Lung (tissue), 12 donors: ENCODE measurements around the gene FGF1. TPM values are rescaled to one million over a fixed set of nuclear protein-coding genes. Genes with fewer than 3 reads are reported as not detected.
A peak's percentile ranks its signal among the peaks of the same experiment; 100 is the strongest.

Experiments used
- ATAC-seq: fragments of 200-7000 bp; cut with Tn5 transposase; one replicate; pipeline ENCODE4 v1.9.1; 2020; ENCODE audit warnings: moderate number of reproducible peaks; ENCODE audit not compliant: insufficient read depth, low FRiP score
- DNase-seq, 3 donors: peaks; one replicate each; pipeline ENCODE4 v3.0.0-alpha.2; 2013 to 2017
- H3K27ac ChIP-seq, 2 donors: one replicate each; pipeline ENCODE4 v1.5.1; 2013; ENCODE audit warnings: mild to moderate bottlenecking in 2 of 2, moderate library complexity in 2 of 2, control low read depth in 1 of 2, inconsistent platforms in 1 of 2, low read depth in 1 of 2, low read length in 1 of 2
- H3K27me3 ChIP-seq, 3 donors: one replicate each; pipeline ENCODE4 v1.5.1; 2013; ENCODE audit warnings: low read length in 2 of 3; ENCODE audit not compliant: control insufficient read depth in 3 of 3, insufficient read depth in 3 of 3
- H3K36me3 ChIP-seq, 4 donors: one replicate each; pipeline ENCODE4 v1.5.1; 2013; ENCODE audit warnings: low read length in 4 of 4, mild to moderate bottlenecking in 1 of 4, moderate library complexity in 1 of 4; ENCODE audit not compliant: control insufficient read depth in 4 of 4, insufficient read depth in 4 of 4
- H3K4me1 ChIP-seq, 5 donors: one replicate each; pipeline ENCODE4 v1.5.1; 2013; ENCODE audit warnings: low read length in 5 of 5, mild to moderate bottlenecking in 2 of 5, moderate library complexity in 1 of 5; ENCODE audit not compliant: control insufficient read depth in 5 of 5, insufficient read depth in 5 of 5
- H3K4me3 ChIP-seq: one replicate; pipeline ENCODE4 v1.5.1; 2013; ENCODE audit warnings: mild to moderate bottlenecking, control low read depth, moderate library complexity
- H3K9ac ChIP-seq, 2 donors: one replicate each; pipeline ENCODE4 v1.5.1; 2013; ENCODE audit warnings: low read length in 2 of 2, control low read depth in 1 of 2; ENCODE audit not compliant: insufficient read depth in 1 of 2
- H3K9me3 ChIP-seq, 4 donors: one replicate each; pipeline ENCODE4 v1.5.1; 2013; ENCODE audit warnings: low read length in 3 of 4, mild to moderate bottlenecking in 1 of 4, moderate library complexity in 1 of 4; ENCODE audit not compliant: control insufficient read depth in 4 of 4, insufficient read depth in 3 of 4
- CTCF ChIP-seq: IDR thresholded peaks from 2 replicates; pipeline ENCODE4 v1.5.1; 2012; ENCODE audit warnings: mild to moderate bottlenecking; ENCODE audit errors: control extremely low read depth, extremely low read depth
- WGBS, 2 donors: extraction: QIAGEN DNeasy Blood & Tissue Kit; methylation state at CpG; one replicate each; pipeline ENCODE4 v1.1.7; 2013; 5-methylcytosine and 5-hydroxymethylcytosine counted together
- polyA plus RNA-seq, 2 donors: library from polyadenylated mRNA; stranded (reverse); fragments of 200-250 nt; gene quantifications; one replicate each; pipeline ENCODE4 v1.2.1, GENCODE V29; 2013
- total RNA-seq, 2 donors: library from RNA; depleted of rRNA in 1 of 2; stranded (reverse); fragments of >200 nt in 1 of 2; gene quantifications; one replicate each; pipeline ENCODE4 v1.2.1, GENCODE V29; 2014 to 2021
- donor health status: control.
- donor health status: control.
- donor health status: Bipolar disorder and iron deficiency.
- donor health status: healthy.
- donor health status: DM: yes; HTN: yes; CAD: no.

FGF1 gene
- total and polyA plus RNA-seq, 4 donors, result 0.47 to 1.4 (median 1.0) TPM

- H3K36me3 ChIP-seq, result no peaks in the 10 kb centered on the region
- ATAC-seq, result peak; percentile 28
- no peak for TF ChIP-seq CTCF
- H3K27ac ChIP-seq, result peak overlapping the region; percentile 41 to 92
- peak; percentile 70 to 80 (median 75) for DNase-seq
- 49 to 66% methylated on average over 8 of the region's 8 CpGs for WGBS, 2 donors
- no peaks in the 10 kb centered on the region for H3K9me3 ChIP-seq
- no peak overlapping the region for H3K4me3 ChIP-seq
- H3K9ac ChIP-seq, result no peak overlapping the region
- H3K4me1 ChIP-seq, result peaks cover 0 to 22% (median 13%) of the 10 kb centered on the region in 5 donors
- no peaks in the 10 kb centered on the region for H3K27me3 ChIP-seq
These were observed 11.7 kb upstream of the FGF1 start for GRCh38 chr5:142697356-142698255.

- Histone ChIP-seq H3K27ac (peak overlapping the region in 1 of 2 donors; percentile 92), H3K4me3 (no peak overlapping the region)
These were observed 10.5 kb upstream of the FGF1 start for GRCh38 chr5:142696379-142696778.

GRCh38 chr5:142694092-142694856, 8.4 kb upstream of the FGF1 start:
- no peak for ATAC-seq
- Histone ChIP-seq H3K4me3 (no peak overlapping the region), H3K9ac (no peak overlapping the region), H3K4me1 (peaks cover 0 to 22% (median 13%) of the 10 kb centered on the region in 5 donors), H3K36me3 (no peaks in the 10 kb centered on the region), H3K27ac (no peak overlapping the region), H3K27me3 (no peaks in the 10 kb centered on the region), H3K9me3 (no peaks in the 10 kb centered on the region)
- TF ChIP-seq CTCF, result no peak
- no peak for DNase-seq
- 95 to 98% methylated on average over 7 of the region's 7 CpGs for WGBS, 2 donors

More at GRCh38 chr5:142696379-142696778, 10.5 kb upstream of the FGF1 start:
- Histone ChIP-seq H3K9me3 (no peaks in the 10 kb centered on the region), H3K4me1 (peaks cover 0 to 22% (median 13%) of the 10 kb centered on the region in 5 donors), H3K36me3 (no peaks in the 10 kb centered on the region), H3K27me3 (no peaks in the 10 kb centered on the region), H3K9ac (no peak overlapping the region)
- WGBS, 2 donors, result 75 to 82% methylated on average over 3 of the region's 3 CpGs
- ATAC-seq (no peak), DNase-seq (no peak)
- TF ChIP-seq CTCF, result no peak
